Cardiac fibroblast (primary cell): ENCODE data around the gene ANXA3.

Source experiments
- DNase-seq, 2 donors: peaks; one replicate each; pipeline versions ENCODE4 v3.0.0 to v3.0.0-alpha.2; 2010; ENCODE audit warnings: low read depth in 2 of 2
- H3K4me3 ChIP-seq, 2 donors: replicated peaks in 1 of 2; 1 replicate in 1 of 2; 2 replicates in 1 of 2; pipeline ENCODE4 v1.5.1; 2011; ENCODE audit warnings: low read depth in 2 of 2, low read length in 2 of 2, mild to moderate bottlenecking in 2 of 2, moderate library complexity in 1 of 2
- TF ChIP-seq, protein P1 (sequence below): IDR thresholded peaks from one replicate; pipeline ENCODE4 v1.5.1; 2011; ENCODE audit warnings: low read depth, mild to moderate bottlenecking, low read length, inconsistent platforms

ANXA3 gene

GRCh38 chr4:78599147-78599546, 47.6 kb downstream of the ANXA3 start:
- no peak for DNase-seq
- H3K4me3 ChIP-seq = no peak overlapping the region
- TF ChIP-seq, protein P1, sequence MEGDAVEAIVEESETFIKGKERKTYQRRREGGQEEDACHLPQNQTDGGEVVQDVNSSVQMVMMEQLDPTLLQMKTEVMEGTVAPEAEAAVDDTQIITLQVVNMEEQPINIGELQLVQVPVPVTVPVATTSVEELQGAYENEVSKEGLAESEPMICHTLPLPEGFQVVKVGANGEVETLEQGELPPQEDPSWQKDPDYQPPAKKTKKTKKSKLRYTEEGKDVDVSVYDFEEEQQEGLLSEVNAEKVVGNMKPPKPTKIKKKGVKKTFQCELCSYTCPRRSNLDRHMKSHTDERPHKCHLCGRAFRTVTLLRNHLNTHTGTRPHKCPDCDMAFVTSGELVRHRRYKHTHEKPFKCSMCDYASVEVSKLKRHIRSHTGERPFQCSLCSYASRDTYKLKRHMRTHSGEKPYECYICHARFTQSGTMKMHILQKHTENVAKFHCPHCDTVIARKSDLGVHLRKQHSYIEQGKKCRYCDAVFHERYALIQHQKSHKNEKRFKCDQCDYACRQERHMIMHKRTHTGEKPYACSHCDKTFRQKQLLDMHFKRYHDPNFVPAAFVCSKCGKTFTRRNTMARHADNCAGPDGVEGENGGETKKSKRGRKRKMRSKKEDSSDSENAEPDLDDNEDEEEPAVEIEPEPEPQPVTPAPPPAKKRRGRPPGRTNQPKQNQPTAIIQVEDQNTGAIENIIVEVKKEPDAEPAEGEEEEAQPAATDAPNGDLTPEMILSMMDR = no peak

- TF ChIP-seq, protein P1 = no peak
- no peak overlapping the region for H3K4me3 ChIP-seq
- DNase-seq = peak in 1 of 2 donors; percentile 64
Observed at GRCh38 chr4:78599931-78600375, 48.4 kb downstream of the ANXA3 start.

DNA sequence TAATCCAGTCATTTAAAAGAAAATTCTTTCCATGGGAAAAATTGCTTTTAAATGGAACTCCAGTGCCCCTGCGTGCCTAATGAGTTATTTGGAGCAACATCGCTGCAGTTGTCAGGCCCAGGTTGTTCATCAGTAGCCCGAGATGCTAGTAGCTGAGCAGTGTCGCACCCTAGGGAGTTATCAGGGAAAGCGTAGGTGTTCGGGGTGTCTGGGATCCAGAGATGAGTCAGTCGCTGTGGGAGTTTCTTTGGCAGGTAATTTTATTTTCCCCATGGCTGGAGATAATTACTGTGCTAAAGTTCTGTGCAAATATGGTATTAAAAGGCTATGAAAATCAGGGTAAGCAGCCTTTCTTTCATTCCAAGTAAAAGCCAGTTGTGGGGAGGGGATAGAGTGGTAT, 49.4 kb downstream of the ANXA3 start:
- DNase-seq = no peak
- TF ChIP-seq, protein P1 = no peak
- H3K4me3 ChIP-seq = no peak overlapping the region

GRCh38 chr4:78602334-78602733, 50.8 kb downstream of the ANXA3 start:
- no peak overlapping the region for H3K4me3 ChIP-seq
- TF ChIP-seq, protein P1 = no peak
- no peak for DNase-seq

- TF ChIP-seq, protein P1 = no peak
- DNase-seq = no peak
- no peak overlapping the region for H3K4me3 ChIP-seq
Observed at GRCh38 chr4:78603384-78603783, 51.8 kb downstream of the ANXA3 start.

DNA sequence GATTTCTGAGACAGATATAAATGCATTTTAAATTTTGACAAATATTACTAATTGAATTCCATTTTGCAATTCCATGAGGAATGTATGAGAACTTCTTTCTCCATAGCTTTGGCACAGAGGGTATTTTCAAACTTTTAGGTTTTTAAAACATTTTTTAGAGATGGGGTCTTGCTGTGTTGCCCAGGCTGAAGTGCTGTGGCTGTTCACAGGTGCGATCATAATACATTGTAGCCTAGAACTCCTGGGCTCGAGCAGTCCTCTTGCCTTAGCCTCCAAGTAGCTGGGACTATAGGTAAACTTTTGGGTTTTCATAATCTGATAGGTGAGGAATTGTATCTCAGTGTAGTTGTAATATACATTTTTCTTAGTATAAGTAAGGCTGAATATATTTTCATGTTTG, 53.4 kb downstream of the ANXA3 start:
- TF ChIP-seq, protein P1 = no peak
- H3K4me3 ChIP-seq = no peak overlapping the region
- no peak for DNase-seq

- DNase-seq = no peak
- TF ChIP-seq, protein P1 = no peak
- no peak overlapping the region for H3K4me3 ChIP-seq
Observed at GRCh38 chr4:78606035-78606434, 54.5 kb downstream of the ANXA3 start.
